Upper lobe of left lung (tissue), 4 donors: ENCODE data around the gene PHF20.

ENCODE experiments used
- CTCF ChIP-seq, 6 experiments: fragments of 450-650 bp in 4 of 6; fragments of 200-600 bp in 2 of 6; sonication (generic) in 2 of 6; IDR thresholded peaks; one replicate each; pipeline ENCODE4 v1.5.1; 2016 to 2019; ENCODE audit warnings: antibody characterized with exemption in 6 of 6
- EP300 ChIP-seq, 4 donors: sonication (generic); formaldehyde crosslinking; IDR thresholded peaks; one replicate each; pipeline ENCODE4 v1.5.1; 2017; ENCODE audit warnings: antibody characterized with exemption in 4 of 4, control low read depth in 2 of 4
- POLR2A ChIP-seq, 4 donors: fragments of 450-650 bp; IDR thresholded peaks; one replicate each; pipeline ENCODE4 v1.5.1; 2016 to 2017; ENCODE audit warnings: antibody characterized with exemption in 4 of 4, mild to moderate bottlenecking in 2 of 4

GRCh38 chr20:35892871-35893270 lies 121.1 kb downstream of the PHF20 start:
- TF ChIP-seq POLR2A (IDR thresholded peaks at IDR 0.05) (no peak), CTCF (IDR thresholded peaks at IDR 0.05) (no peak), EP300 (IDR thresholded peaks at IDR 0.05) (no peak)
